ENCODE data around the gene FRMPD4.
"Not testable (repeated sequence)": the region's sequence is repeated elsewhere in the genome, so short reads cannot be mapped to it uniquely, and the experiment has no call there.

FRMPD4 gene

DNA sequence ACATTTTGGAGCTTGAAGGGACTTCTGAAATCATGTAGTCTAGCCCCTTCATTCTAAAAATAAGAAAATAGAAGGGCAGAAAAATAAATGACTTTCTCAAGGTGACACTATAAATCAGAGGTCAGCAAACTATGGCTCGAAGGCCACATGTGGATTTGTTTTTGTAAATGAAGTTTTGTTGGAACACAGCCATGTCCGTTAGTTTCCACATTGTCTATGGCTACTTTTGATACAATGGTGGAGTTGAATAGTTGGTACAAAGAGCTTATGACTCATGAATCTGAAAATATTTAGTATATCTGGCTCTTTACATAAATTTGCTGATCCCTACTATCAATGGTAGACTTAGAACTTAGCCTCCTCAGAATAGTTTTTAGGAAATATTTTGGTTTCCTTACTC lies 350.5 kb downstream of the FRMPD4 start:
- H3K27me3 ChIP-seq (ENCODE audit: control insufficient read depth in 1 of 2, insufficient read depth in 2 of 2, low read length in 2 of 2) = no peaks in the 10 kb centered on the region
- H3K9ac ChIP-seq (ENCODE audit: low read length) = no peak overlapping the region
- no peak overlapping the region for H3K4me3 ChIP-seq (ENCODE audit: low read depth in 1 of 2, low read length in 2 of 2)
- no peak overlapping the region for H3K27ac ChIP-seq (ENCODE audit: low read depth, low read length)
- H3K36me3 ChIP-seq (ENCODE audit: insufficient read depth, low read length) = no peaks in the 10 kb centered on the region
- H3K9me3 ChIP-seq (ENCODE audit: low read length) = no peaks in the 10 kb centered on the region
- no peaks in the 10 kb centered on the region for H3K4me1 ChIP-seq (ENCODE audit: insufficient read depth, low read length)

DNA sequence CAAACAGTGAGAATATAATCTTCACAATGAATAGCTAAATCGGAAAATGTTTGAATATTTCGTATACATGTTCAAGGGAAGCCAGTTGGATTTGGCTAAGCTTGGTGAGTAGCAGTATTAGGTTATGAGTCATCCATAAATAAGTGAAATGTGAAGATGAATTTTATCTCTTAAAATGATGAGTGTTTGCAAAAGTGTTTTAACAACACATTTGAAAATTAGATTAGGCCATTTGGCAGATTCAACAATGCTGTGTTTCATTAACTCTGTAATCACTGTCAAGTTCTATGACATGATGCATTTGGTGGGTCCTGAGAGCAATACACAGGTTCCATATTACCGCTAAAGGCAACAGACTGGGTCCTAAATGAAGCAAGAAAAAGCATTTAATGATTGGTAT lies 351.1 kb downstream of the FRMPD4 start:
- Histone ChIP-seq H3K4me1 (ENCODE audit: insufficient read depth, low read length) (no peaks in the 10 kb centered on the region), H3K36me3 (ENCODE audit: insufficient read depth, low read length) (no peaks in the 10 kb centered on the region), H3K27ac (ENCODE audit: low read depth, low read length) (no peak overlapping the region), H3K27me3 (ENCODE audit: control insufficient read depth in 1 of 2, insufficient read depth in 2 of 2, low read length in 2 of 2) (no peaks in the 10 kb centered on the region), H3K4me3 (ENCODE audit: low read depth in 1 of 2, low read length in 2 of 2) (no peak overlapping the region), H3K9ac (ENCODE audit: low read length) (no peak overlapping the region), H3K9me3 (ENCODE audit: low read length) (no peaks in the 10 kb centered on the region)

DNA sequence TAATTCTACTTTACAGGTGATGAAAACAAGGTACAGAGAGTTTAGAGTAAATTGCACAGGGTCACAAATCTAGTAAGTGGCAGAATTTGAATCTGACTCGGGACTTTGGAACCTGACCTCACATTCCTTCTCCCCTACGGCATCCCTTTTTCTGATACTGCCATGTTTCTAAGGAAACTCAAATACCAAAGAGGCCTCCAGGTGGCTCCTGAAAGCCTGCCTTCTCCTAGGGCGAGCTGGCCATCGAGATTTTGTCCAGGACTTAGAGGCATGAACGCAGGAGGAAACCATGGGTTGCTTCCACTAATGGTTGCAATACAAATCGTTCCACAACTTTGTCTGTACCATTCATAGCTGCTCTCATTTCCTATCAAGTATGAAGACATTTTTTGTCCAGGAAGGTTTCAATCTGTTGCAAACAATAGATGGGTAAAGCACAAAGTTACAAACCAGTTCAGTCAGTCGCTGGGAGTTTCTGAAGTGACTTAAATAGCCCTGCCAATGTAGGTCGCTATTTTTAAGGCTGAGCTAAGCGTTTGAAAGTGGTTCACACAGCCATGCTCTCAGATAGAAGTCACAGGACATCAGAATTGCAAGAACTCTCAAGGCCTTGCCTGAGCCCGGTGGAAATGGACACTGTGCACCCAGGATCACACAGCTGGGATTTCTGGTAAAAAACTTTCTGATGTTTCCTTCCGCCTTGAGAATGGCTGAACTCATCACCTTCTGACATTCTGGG lies 356.3 kb downstream of the FRMPD4 start:
- no peaks in the 10 kb centered on the region for H3K36me3 ChIP-seq (ENCODE audit: insufficient read depth, low read length)
- H3K4me1 ChIP-seq (ENCODE audit: insufficient read depth, low read length) = no peaks in the 10 kb centered on the region
- H3K27ac ChIP-seq (ENCODE audit: low read depth, low read length) = no peak overlapping the region
- no peak overlapping the region for H3K9ac ChIP-seq (ENCODE audit: low read length)
- no peaks in the 10 kb centered on the region for H3K9me3 ChIP-seq (ENCODE audit: low read length)
- no peak overlapping the region for H3K4me3 ChIP-seq (ENCODE audit: low read depth in 1 of 2, low read length in 2 of 2)
- H3K27me3 ChIP-seq (ENCODE audit: control insufficient read depth in 1 of 2, insufficient read depth in 2 of 2, low read length in 2 of 2) = no peaks in the 10 kb centered on the region

DNA sequence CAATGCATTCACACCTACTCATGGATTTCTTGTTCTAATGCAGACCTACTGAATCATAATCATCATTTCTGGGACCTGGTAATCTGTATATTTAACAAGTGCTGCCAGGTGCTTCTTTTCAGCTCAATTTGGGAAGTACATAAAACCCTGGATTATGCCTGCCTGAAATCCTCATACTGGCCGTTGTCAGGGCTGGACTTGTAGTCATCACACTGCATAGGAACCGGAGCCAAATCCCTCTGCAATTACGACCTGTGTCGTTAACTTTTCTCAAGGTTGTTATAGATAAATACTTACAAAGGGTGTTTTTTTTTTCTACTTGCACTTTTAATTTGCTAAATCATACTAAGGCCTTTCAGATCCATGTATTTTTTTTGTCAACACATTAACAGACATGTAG lies 358.1 kb downstream of the FRMPD4 start:
- Histone ChIP-seq H3K4me3 (ENCODE audit: low read depth in 1 of 2, low read length in 2 of 2) (no peak overlapping the region), H3K4me1 (ENCODE audit: insufficient read depth, low read length) (no peaks in the 10 kb centered on the region), H3K36me3 (ENCODE audit: insufficient read depth, low read length) (no peaks in the 10 kb centered on the region), H3K27me3 (ENCODE audit: control insufficient read depth in 1 of 2, insufficient read depth in 2 of 2, low read length in 2 of 2) (no peaks in the 10 kb centered on the region), H3K9ac (ENCODE audit: low read length) (no peak overlapping the region), H3K27ac (ENCODE audit: low read depth, low read length) (no peak overlapping the region), H3K9me3 (ENCODE audit: low read length) (no peaks in the 10 kb centered on the region)

DNA sequence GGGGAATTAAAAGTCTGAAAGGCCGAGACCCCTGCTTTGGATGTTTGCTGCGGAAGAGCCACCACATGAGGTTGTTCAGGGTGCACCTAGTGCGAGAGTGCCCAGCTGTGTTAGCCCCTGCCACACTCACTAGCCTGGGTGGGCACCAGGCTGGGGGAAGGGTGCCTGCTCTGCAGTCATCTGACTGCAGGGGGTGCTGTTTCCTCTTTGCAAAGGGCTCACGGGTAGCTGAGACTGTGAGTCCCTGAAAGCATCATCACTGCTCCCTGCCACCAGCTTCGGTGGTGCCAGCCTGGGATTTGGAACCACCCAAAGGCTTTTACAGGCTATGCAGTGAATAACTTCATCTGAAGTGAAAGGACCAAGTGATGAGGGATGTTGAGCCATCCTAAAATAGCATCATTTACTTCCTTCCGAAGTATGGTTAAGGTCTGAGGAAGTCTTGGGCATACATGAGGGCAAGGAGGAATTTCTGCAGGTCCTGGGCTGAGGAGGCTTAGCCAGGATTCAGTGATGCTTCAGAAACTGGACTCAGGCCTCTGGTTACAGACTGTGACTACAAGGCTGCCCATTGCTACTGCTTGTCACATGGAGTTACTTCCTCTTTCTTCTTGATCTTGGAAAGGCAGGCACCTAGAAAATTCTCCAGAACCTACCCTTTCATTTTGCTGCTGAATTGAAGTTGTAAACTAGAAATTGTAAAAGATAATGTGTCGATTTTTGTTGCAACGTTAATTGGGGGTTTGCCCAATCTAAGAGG lies 359.7 kb downstream of the FRMPD4 start:
- no peak overlapping the region for H3K4me3 ChIP-seq (ENCODE audit: low read depth in 1 of 2, low read length in 2 of 2)
- no peaks in the 10 kb centered on the region for H3K9me3 ChIP-seq (ENCODE audit: low read length)
- no peak overlapping the region for H3K27ac ChIP-seq (ENCODE audit: low read depth, low read length)
- no peaks in the 10 kb centered on the region for H3K36me3 ChIP-seq (ENCODE audit: insufficient read depth, low read length)
- H3K27me3 ChIP-seq (ENCODE audit: control insufficient read depth in 1 of 2, insufficient read depth in 2 of 2, low read length in 2 of 2) = peaks cover 0 to 4% of the 10 kb centered on the region in 2 donors
- no peak overlapping the region for H3K9ac ChIP-seq (ENCODE audit: low read length)
- H3K4me1 ChIP-seq (ENCODE audit: insufficient read depth, low read length) = no peaks in the 10 kb centered on the region

DNA sequence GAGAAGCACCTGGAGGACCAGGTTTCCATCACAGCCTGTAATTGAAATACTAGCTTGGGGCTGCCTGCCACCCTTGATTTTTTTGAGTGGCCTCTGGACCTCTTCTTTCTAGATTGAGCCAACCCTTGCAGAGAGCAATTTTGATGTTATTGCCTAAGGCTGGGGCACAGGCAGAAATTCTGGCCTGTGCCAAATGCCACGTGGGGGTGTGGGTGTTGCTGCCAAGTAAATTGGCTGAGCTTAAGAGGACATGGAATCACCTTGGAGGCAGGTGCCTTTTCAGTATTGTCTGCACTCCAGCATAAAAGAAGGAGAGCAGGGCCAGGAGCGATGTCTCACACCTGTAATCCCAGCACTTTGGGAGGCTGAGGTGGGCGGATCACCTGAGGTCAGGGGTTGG lies 366.9 kb downstream of the FRMPD4 start:
- Histone ChIP-seq H3K4me1 (ENCODE audit: insufficient read depth, low read length) (no peaks in the 10 kb centered on the region), H3K27ac (ENCODE audit: low read depth, low read length) (no peak overlapping the region), H3K36me3 (ENCODE audit: insufficient read depth, low read length) (no peaks in the 10 kb centered on the region)

DNA sequence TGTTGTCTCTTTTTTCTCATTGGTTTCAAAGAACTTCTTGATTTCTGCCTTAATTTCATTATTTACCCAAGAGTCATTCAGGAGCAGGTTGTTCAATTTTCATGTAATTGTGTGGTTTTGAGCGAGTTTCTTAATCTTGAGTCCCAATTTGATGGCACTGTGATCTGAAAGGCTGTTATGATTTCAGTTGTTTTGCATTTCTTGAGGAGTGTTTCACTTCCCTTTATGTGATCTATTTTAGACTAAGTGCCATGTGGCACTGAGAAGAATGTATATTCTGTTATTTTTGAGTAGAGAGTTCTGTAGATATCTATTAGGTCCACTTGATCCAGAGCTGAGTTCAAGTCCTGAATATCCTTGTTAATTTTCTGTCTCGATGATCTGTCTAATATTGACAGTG lies 377.1 kb downstream of the FRMPD4 start:
- not testable (repeated sequence) for H3K27me3 ChIP-seq (ENCODE audit: control insufficient read depth in 1 of 2, insufficient read depth in 2 of 2, low read length in 2 of 2); H3K4me1 ChIP-seq (ENCODE audit: insufficient read depth, low read length); H3K36me3 ChIP-seq (ENCODE audit: insufficient read depth, low read length); H3K9me3 ChIP-seq (ENCODE audit: low read length); H3K27ac ChIP-seq (ENCODE audit: low read depth, low read length); H3K9ac ChIP-seq (ENCODE audit: low read length); H3K4me3 ChIP-seq (ENCODE audit: low read depth in 1 of 2, low read length in 2 of 2)

More for the DNA sequence above, 366.9 kb downstream of the FRMPD4 start:
- H3K9ac ChIP-seq (ENCODE audit: low read length) = no peak overlapping the region
- H3K27me3 ChIP-seq (ENCODE audit: control insufficient read depth in 1 of 2, insufficient read depth in 2 of 2, low read length in 2 of 2) = peaks cover 0 to 4% of the 10 kb centered on the region in 2 donors
- H3K4me3 ChIP-seq (ENCODE audit: low read depth in 1 of 2, low read length in 2 of 2) = no peak overlapping the region
- H3K9me3 ChIP-seq (ENCODE audit: low read length) = no peaks in the 10 kb centered on the region

DNA sequence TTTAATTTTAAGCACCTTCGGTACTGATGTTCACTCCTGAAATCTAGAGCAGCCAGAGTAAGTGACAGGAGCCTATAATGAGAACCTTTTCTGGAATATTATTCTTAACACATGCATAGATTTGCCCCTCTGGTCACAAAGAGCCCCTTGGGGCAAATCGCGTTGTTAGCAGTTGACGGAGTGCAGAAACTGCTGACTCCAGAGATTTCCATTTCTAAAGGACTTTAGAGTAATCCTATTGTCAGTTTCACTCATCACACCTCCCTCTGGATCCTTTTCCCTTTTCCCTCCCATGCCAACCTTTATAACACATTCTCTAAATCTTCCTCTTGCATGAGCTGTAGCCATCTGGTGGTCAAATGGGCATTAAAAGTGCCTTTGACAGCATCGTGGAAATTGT lies 388.0 kb downstream of the FRMPD4 start:
- no peaks in the 10 kb centered on the region for H3K4me1 ChIP-seq (ENCODE audit: insufficient read depth, low read length)
- H3K27ac ChIP-seq (ENCODE audit: low read depth, low read length) = no peak overlapping the region
- H3K36me3 ChIP-seq (ENCODE audit: insufficient read depth, low read length) = no peaks in the 10 kb centered on the region
- no peak overlapping the region for H3K9ac ChIP-seq (ENCODE audit: low read length)
- H3K27me3 ChIP-seq (ENCODE audit: control insufficient read depth in 1 of 2, insufficient read depth in 2 of 2, low read length in 2 of 2) = no peaks in the 10 kb centered on the region
- no peaks in the 10 kb centered on the region for H3K9me3 ChIP-seq (ENCODE audit: low read length)
- H3K4me3 ChIP-seq (ENCODE audit: low read depth in 1 of 2, low read length in 2 of 2) = no peak overlapping the region

DNA sequence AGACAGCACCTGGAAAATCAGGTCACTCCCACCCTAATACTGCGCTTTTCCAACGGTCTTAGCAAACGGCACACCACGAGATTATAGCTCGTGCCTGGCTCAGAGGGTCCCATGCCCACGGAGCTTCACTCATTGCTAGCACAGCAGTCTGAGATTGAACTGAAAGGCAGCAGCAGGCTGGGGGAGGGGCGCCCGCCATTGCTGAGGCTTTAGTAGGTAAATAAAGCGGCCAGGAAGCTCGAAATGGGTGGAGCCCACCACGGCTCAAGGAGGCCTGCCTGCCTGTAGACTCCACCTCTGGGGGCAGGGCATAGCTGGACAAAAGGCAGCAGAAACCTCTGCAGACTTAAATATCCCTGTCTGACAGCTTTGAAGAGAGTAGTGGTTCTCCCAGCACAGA lies 399.8 kb downstream of the FRMPD4 start:
- not testable (repeated sequence) for H3K4me1 ChIP-seq (ENCODE audit: insufficient read depth, low read length); H3K36me3 ChIP-seq (ENCODE audit: insufficient read depth, low read length); H3K9me3 ChIP-seq (ENCODE audit: low read length); H3K9ac ChIP-seq (ENCODE audit: low read length); H3K27ac ChIP-seq (ENCODE audit: low read depth, low read length); H3K27me3 ChIP-seq (ENCODE audit: control insufficient read depth in 1 of 2, insufficient read depth in 2 of 2, low read length in 2 of 2); H3K4me3 ChIP-seq (ENCODE audit: low read depth in 1 of 2, low read length in 2 of 2)

DNA sequence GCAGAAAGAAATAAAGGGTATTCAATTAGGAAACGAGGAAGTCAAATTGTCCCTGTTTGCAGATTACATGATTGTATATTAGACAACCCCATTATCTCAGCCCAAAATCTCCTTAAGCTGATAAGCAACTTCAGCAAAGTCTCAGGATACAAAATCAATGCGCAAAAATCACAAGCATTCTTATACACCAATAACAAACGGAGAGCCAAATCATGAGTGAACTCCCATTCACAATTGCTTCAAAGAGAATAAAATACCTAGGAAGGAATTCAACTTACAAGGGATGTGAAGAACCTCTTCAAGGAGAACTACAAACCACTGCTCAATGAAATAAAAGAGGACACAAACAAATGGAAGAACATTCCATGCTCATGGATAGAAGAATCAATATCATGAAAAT lies 404.0 kb downstream of the FRMPD4 start:
- H3K4me3 ChIP-seq (ENCODE audit: low read depth in 1 of 2, low read length in 2 of 2); H3K27ac ChIP-seq (ENCODE audit: low read depth, low read length); H3K36me3 ChIP-seq (ENCODE audit: insufficient read depth, low read length); H3K27me3 ChIP-seq (ENCODE audit: control insufficient read depth in 1 of 2, insufficient read depth in 2 of 2, low read length in 2 of 2); H3K4me1 ChIP-seq (ENCODE audit: insufficient read depth, low read length); H3K9me3 ChIP-seq (ENCODE audit: low read length); H3K9ac ChIP-seq (ENCODE audit: low read length): not testable (repeated sequence)

DNA sequence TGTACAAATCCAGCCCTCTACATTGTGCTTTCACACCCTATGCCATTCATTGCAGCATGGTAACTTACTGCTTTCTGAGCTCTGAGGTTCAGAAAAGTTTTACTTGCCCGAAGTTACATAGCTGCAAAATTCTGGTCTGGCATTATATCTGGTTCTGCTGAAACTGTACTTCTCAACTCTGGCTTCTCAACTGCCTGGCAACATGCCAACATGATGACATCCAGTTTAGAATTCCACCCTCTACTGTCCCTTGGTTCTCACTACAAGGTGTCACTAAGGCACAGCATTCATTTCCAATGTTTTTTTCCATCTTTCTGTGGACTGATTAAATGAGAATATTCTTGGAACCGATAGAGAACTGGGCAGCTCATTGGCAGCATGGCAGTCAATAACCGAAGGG lies 410.1 kb downstream of the FRMPD4 start:
- no peaks in the 10 kb centered on the region for H3K4me1 ChIP-seq (ENCODE audit: insufficient read depth, low read length)
- H3K36me3 ChIP-seq (ENCODE audit: insufficient read depth, low read length) = no peaks in the 10 kb centered on the region
- no peak overlapping the region for H3K27ac ChIP-seq (ENCODE audit: low read depth, low read length)
- no peak overlapping the region for H3K4me3 ChIP-seq (ENCODE audit: low read depth in 1 of 2, low read length in 2 of 2)
- no peak overlapping the region for H3K9ac ChIP-seq (ENCODE audit: low read length)
- H3K9me3 ChIP-seq (ENCODE audit: low read length) = no peaks in the 10 kb centered on the region
- H3K27me3 ChIP-seq (ENCODE audit: control insufficient read depth in 1 of 2, insufficient read depth in 2 of 2, low read length in 2 of 2) = no peaks in the 10 kb centered on the region

DNA sequence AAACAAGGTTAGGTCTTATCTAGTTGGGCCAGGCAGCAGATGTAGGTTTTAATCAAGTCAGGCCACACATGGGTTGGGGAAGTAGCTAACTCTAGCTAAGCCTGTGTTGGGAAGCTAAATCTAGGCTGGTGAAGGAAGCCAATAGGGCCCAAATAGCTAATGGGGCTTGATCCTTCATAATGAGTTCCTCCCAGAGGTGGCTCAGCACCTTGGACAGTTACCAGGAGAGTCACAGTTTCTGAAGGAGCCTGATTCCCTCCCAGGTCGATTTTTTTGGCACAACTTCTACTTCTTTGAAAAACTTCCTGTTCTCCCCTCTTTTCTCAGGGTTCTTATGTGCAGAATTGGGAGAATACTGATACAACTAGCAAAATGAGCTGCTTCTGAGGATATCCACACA lies 410.5 kb downstream of the FRMPD4 start:
- Histone ChIP-seq H3K27me3 (ENCODE audit: control insufficient read depth in 1 of 2, insufficient read depth in 2 of 2, low read length in 2 of 2) (no peaks in the 10 kb centered on the region), H3K9me3 (ENCODE audit: low read length) (no peaks in the 10 kb centered on the region)

More for the DNA sequence above, 410.5 kb downstream of the FRMPD4 start:
- Histone ChIP-seq H3K36me3 (ENCODE audit: insufficient read depth, low read length) (no peaks in the 10 kb centered on the region), H3K4me3 (ENCODE audit: low read depth in 1 of 2, low read length in 2 of 2) (no peak overlapping the region), H3K4me1 (ENCODE audit: insufficient read depth, low read length) (no peaks in the 10 kb centered on the region), H3K27ac (ENCODE audit: low read depth, low read length) (no peak overlapping the region), H3K9ac (ENCODE audit: low read length) (no peak overlapping the region)

Measured in muscle layer of colon (tissue), 2 donors.